Urinary bladder (tissue), 4 donors: ENCODE results near the gene SMPD2. TPM values are rescaled to one million over a fixed set of nuclear protein-coding genes. Genes with fewer than 3 reads are reported as not detected.

ENCODE experiments used
- DNase-seq: peaks from one replicate; pipeline ENCODE4 v3.0.0-alpha.2; 2015; ENCODE audit errors: extremely low spot score
- H3K27ac ChIP-seq: one replicate; pipeline ENCODE4 v1.5.1; 2013; ENCODE audit warnings: low read depth, mild to moderate bottlenecking, moderate library complexity
- H3K36me3 ChIP-seq: one replicate; pipeline ENCODE4 v1.6.1; 2013; ENCODE audit warnings: mild to moderate bottlenecking, moderate library complexity; ENCODE audit not compliant: insufficient read depth
- H3K4me1 ChIP-seq: one replicate; pipeline ENCODE4 v1.6.1; 2013; ENCODE audit warnings: mild to moderate bottlenecking, moderate library complexity; ENCODE audit not compliant: insufficient read depth
- H3K4me3 ChIP-seq: one replicate; pipeline ENCODE4 v1.5.1; 2013; ENCODE audit warnings: low read depth, low read length
- WGBS: extraction: QIAGEN DNeasy Blood & Tissue Kit; methylation state at CpG from one replicate; pipeline ENCODE4 v1.1.7; 2013; 5-methylcytosine and 5-hydroxymethylcytosine counted together
- polyA plus RNA-seq: library from polyadenylated mRNA; stranded (reverse); fragments of 200-250 nt; gene quantifications from one replicate; pipeline ENCODE4 v1.2.3, GENCODE V29; 2013
- total RNA-seq: library from RNA; depleted of rRNA; stranded (reverse); fragments of >200 nt; gene quantifications from one replicate; pipeline ENCODE4 v1.2.3, GENCODE V29; 2014
- donor health status: healthy with polysubstance abuse.
- donor health status: healthy.

SMPD2 gene
- total and polyA plus RNA-seq, 2 donors, result 9.1 to 9.5 TPM

GRCh38 chr6:109477184-109477583 lies 36.7 kb downstream of the SMPD2 start:
- DNase-seq, result no peak
- Histone ChIP-seq H3K4me3 (no peak overlapping the region), H3K36me3 (peaks cover 2% of the 10 kb centered on the region), H3K4me1 (peaks cover 5% of the 10 kb centered on the region), H3K27ac (no peak overlapping the region)
- WGBS, result 98% methylated on average over 2 of the region's 2 CpGs

GRCh38 chr6:109477725-109478124 lies 37.2 kb downstream of the SMPD2 start:
- Histone ChIP-seq H3K36me3 (peaks cover 2% of the 10 kb centered on the region), H3K4me3 (no peak overlapping the region), H3K4me1 (peaks cover 5% of the 10 kb centered on the region), H3K27ac (no peak overlapping the region)
- no peak for DNase-seq
- 57% methylated on average over 2 of the region's 2 CpGs for WGBS

GRCh38 chr6:109478222-109478805 lies 37.8 kb downstream of the SMPD2 start:
- no peak for DNase-seq
- 85% methylated on average over 9 of the region's 9 CpGs for WGBS
- H3K4me3 ChIP-seq, result no peak overlapping the region
- H3K4me1 ChIP-seq, result peaks cover 5% of the 10 kb centered on the region
- no peak overlapping the region for H3K27ac ChIP-seq
- peaks cover 2% of the 10 kb centered on the region for H3K36me3 ChIP-seq

- H3K4me3 ChIP-seq, result no peak overlapping the region
- H3K4me1 ChIP-seq, result peaks cover 5% of the 10 kb centered on the region
- no peak for DNase-seq
- 81% methylated on average over 5 of the region's 5 CpGs for WGBS
- H3K27ac ChIP-seq, result no peak overlapping the region
- peaks cover 2% of the 10 kb centered on the region for H3K36me3 ChIP-seq
These were observed 38.5 kb downstream of the SMPD2 start for GRCh38 chr6:109478841-109479624.

- H3K4me3 ChIP-seq, result no peak overlapping the region
- H3K36me3 ChIP-seq, result peaks cover 2% of the 10 kb centered on the region
These were observed 40.5 kb downstream of the SMPD2 start for GRCh38 chr6:109480993-109481480.

GRCh38 chr6:109482905-109483734 lies 42.6 kb downstream of the SMPD2 start, which contains the start of gene ZBTB24:
Gene ZBTB24 (minus strand): TSS chr6:109483219. CDS start chr6:109482026, 1,193 bp downstream.
- peak; percentile 42 for DNase-seq
- 2% methylated on average over 96 of the region's 97 CpGs for WGBS
- peak within 1 kb of the TSS; percentile 100 for H3K4me3 ChIP-seq
- H3K36me3 ChIP-seq, result peaks cover 2% of the 10 kb centered on the region
- H3K27ac ChIP-seq, result peak within 1 kb of the TSS; percentile 79
- peaks cover 3% of the 10 kb centered on the region for H3K4me1 ChIP-seq

More at GRCh38 chr6:109480993-109481480, 40.5 kb downstream of the SMPD2 start:
- H3K27ac ChIP-seq, result no peak overlapping the region
- WGBS, result 96% methylated on average over 7 of the region's 7 CpGs
- peaks cover 5% of the 10 kb centered on the region for H3K4me1 ChIP-seq
- no peak for DNase-seq

- Histone ChIP-seq H3K4me3 (peak overlapping the region; percentile 100), H3K27ac (peak overlapping the region; percentile 77), H3K36me3 (peaks cover 2% of the 10 kb centered on the region), H3K4me1 (peaks cover 3% of the 10 kb centered on the region)
- no peak for DNase-seq
- 2% methylated on average over 6 of the region's 6 CpGs for WGBS
These were observed 43.2 kb downstream of the SMPD2 start for GRCh38 chr6:109483735-109484057.

- H3K4me1 ChIP-seq, result peaks cover 3% of the 10 kb centered on the region
- peaks cover 2% of the 10 kb centered on the region for H3K36me3 ChIP-seq
- 34% methylated on average over 3 of the region's 3 CpGs for WGBS
- H3K4me3 ChIP-seq, result no peak overlapping the region
- DNase-seq, result no peak
- peak overlapping the region; percentile 77 for H3K27ac ChIP-seq
These were observed 43.6 kb downstream of the SMPD2 start for GRCh38 chr6:109484122-109484521.

GRCh38 chr6:109485266-109485935 lies 44.9 kb downstream of the SMPD2 start:
- no peak for DNase-seq
- no peak overlapping the region for H3K27ac ChIP-seq
- peaks cover 3% of the 10 kb centered on the region for H3K4me1 ChIP-seq
- 54% methylated on average over 3 of the region's 3 CpGs for WGBS
- no peak overlapping the region for H3K4me3 ChIP-seq
- H3K36me3 ChIP-seq, result no peaks in the 10 kb centered on the region

GRCh38 chr6:109486068-109486467 lies 45.5 kb downstream of the SMPD2 start:
- 80% methylated on average over 1 of the region's 1 CpG for WGBS
- peaks cover under 1% of the 10 kb centered on the region for H3K4me1 ChIP-seq
- no peaks in the 10 kb centered on the region for H3K36me3 ChIP-seq
- no peak overlapping the region for H3K27ac ChIP-seq
- DNase-seq, result no peak
- no peak overlapping the region for H3K4me3 ChIP-seq

- no peaks in the 10 kb centered on the region for H3K4me1 ChIP-seq
- DNase-seq, result no peak
These were observed 47.5 kb downstream of the SMPD2 start for GRCh38 chr6:109488001-109488400.

GRCh38 chr6:109490713-109491112 lies 50.2 kb downstream of the SMPD2 start:
- Histone ChIP-seq H3K36me3 (no peaks in the 10 kb centered on the region), H3K27ac (no peak overlapping the region), H3K4me1 (no peaks in the 10 kb centered on the region), H3K4me3 (no peak overlapping the region)
- no peak for DNase-seq
- 55% methylated on average over 2 of the region's 2 CpGs for whole genome bisulfite sequencing

More at GRCh38 chr6:109488001-109488400, 47.5 kb downstream of the SMPD2 start:
- Histone ChIP-seq H3K27ac (no peak overlapping the region), H3K4me3 (no peak overlapping the region), H3K36me3 (no peaks in the 10 kb centered on the region)
